IPS-NIHi11 (cell line): ENCODE measurements around the gene APPBP2.

Source experiments
- DNase-seq: peaks from one replicate; pipeline ENCODE4 v3.0.0; 2012; ENCODE audit warnings: mixed read lengths, low spot score

APPBP2 gene

GRCh38 chr17:60396412-60396811 is 129.6 kb downstream of the APPBP2 start:
- DNase-seq = no peak

DNA sequence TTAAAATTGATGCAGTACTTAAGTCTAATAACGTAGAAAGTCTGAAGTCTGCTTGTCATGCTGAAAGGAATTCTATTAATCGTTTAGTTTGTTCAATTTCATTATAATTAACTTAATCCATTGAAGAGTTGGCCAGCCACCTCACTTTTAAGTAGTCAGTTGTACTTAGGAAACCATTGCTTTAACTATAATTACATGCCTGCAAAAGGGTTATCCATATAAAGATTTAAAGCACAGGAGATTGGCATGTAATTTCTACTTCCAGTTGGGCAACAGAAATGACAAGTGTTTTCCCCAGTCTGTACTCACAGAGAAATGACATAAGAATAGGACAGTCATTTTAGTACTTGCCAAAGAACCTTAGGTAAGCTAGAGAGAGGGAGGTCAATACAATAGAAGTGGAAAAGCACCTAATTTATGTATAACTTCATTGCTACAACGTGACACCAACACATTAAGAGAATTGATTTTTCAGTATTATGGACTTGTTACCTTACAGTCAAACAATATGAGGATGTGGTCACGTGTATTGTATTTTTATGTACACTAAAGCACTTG is 130.5 kb downstream of the APPBP2 start:
- DNase-seq = no peak

DNA sequence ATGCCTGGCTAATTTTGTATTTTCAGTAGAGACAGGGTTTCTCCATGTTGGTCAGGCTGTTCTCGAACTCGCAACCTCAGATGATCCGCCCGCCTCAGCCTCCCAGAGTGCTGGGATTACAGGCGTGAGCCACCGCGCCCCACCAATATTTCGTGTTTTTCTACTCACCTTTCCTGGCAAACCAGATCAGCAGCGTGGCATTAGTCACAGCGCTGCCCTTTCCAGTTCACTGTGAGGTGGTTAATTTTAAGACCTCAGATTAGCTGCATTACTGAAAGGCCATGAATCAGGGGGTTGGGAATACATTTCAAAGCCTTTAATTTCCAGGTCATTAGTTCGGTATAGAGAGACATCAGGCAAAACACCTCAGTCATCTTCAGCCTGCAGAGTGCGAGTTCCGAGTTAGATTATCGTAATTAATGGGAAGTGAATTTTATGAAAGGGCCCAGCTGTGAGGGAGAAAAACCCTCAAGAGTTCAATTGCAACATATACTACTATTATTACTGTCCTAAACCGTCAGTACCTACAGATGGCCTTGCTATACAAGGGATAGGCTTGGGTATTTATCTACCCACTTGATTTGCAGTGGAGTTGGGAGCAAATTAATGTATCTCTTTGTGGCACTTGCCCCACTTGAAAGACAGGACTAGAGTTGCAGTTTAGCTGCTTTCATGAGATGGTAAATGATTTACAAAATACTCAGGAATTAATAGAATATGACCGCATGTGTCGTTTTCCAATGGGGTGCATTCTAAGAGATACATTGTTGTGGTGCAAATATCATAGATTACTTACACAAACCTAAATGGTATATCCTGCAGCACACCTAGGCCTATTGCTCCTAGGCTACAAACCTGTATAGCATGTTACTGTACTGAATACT is 132.0 kb downstream of the APPBP2 start:
- DNase-seq = no peak
